ENCODE data around the gene ITSN2. TPM values are rescaled to one million over a fixed set of nuclear protein-coding genes. Genes with fewer than 3 reads are reported as not detected.
"Not testable (repeated sequence)": the region's sequence is repeated elsewhere in the genome, so short reads cannot be mapped to it uniquely, and the experiment has no call there.

ITSN2 gene
- polyA plus RNA-seq, 3 donors: 15.2 to 22.5 (median 21.1) TPM

DNA sequence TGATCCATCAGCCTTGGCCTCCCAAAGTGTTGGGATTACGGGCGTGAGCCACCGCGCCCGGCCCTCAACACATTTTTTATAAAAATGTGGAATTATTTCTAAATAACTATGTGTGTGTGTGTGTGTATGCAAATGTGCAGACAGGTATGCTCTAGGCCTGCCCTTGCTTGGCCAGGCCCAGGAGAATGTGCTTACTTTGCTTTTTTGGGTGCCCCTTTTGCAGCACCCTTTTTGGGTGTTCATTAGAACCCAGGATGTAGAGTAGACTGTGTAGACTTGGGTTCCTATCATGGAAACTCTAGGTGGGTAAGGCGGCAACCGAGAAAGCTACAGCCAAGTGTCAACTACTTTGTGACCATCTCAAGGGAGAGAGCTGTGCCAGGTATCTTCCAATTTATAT lies 11.7 kb upstream of the ITSN2 start:
- 82 to 84% (median 83%) methylated on average over 7 of the region's 7 CpGs for WGBS, 3 donors
- H3K27ac ChIP-seq (ENCODE audit: low read depth, low read length): no peak overlapping the region

DNA sequence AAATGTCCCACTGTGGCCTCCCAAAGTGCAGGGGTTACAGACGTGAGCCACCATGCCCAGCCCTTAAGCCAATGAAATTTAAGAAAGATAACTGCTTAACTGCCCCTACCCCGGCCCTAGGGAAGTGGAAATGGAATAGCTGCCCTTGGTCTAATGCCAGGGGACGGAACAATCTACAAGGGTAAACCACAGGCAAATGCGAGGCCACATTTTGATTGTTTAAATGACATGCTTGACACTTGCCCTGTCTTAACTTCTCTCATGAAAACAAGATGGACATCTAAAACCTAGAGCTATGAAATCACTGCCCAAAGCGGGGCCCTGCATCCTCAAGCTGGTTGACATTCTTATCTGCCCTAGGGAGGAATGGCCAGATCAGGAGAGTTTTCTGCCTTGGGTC lies 5.5 kb upstream of the ITSN2 start:
- 11 to 29% (median 21%) methylated on average over 5 of the region's 5 CpGs for WGBS, 3 donors
- H3K27ac ChIP-seq (ENCODE audit: low read depth, low read length): no peak overlapping the region

DNA sequence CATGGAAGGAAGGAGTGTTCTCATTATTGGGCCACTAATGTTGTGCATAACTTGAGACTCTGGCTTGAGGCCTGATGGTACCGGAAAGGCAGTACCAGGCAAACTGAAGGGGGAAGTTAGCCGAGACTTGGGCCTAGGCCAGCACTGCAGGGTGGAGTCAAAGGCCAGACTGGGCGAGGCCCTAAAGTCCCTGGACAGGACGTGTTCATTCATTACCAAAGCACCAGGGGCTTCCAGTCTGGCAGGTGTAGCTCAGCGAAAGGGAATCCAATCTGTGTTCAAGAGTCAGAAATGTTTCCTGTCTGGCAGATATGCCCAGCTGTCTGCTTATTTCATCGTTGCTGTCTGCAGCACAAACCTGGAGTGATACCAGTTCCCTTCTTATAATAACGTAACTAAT lies 4.7 kb upstream of the ITSN2 start:
- WGBS, 3 donors: 16 to 17% (median 16%) methylated on average over 7 of the region's 7 CpGs
- H3K27ac ChIP-seq (ENCODE audit: low read depth, low read length): peak overlapping the region; percentile 62

DNA sequence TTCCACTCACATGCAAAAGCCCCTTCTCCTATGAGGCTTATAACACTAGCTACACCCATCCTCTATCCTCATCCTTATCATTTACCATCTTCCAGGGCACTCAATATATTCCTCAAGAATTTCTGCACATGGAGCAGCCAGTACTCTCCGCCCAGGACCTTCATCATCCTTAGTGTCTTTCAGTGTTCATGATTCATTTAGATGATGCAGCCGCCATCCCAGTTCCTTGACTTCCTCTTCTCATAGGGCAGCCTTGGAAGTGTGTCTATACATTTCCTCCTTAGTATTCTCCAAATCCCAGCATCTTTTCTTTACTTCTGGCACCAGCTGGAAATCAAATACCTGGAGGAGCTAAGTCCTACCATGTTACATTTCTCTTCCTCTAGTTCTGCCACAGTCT lies 3.0 kb upstream of the ITSN2 start:
- H3K27ac ChIP-seq (ENCODE audit: low read depth, low read length): no peak overlapping the region
- WGBS, 3 donors: 86 to 98% (median 90%) methylated on average over 2 of the region's 2 CpGs

DNA sequence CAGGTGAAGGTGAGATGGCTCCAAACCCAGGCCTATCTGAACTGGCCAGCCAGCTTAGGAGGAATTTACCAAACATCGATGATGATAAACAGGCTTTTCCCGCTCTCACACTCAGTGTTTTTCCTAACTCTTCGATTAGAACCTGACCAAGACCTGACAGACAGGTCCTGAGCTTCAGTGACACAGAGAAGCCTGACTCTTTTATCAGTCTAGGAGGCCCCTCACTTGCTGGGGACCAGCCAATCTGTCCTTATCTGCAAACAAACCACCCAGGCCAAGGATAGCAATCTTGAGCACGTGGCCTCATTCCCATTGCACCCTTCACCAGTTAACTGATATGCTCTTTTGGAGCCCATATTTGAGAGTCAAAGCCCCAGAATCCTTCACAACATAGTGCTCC lies 1.9 kb upstream of the ITSN2 start:
- H3K27ac ChIP-seq (ENCODE audit: low read depth, low read length): no peak overlapping the region
- WGBS, 3 donors: 29 to 93% (median 91%) methylated on average over 4 of the region's 4 CpGs

DNA sequence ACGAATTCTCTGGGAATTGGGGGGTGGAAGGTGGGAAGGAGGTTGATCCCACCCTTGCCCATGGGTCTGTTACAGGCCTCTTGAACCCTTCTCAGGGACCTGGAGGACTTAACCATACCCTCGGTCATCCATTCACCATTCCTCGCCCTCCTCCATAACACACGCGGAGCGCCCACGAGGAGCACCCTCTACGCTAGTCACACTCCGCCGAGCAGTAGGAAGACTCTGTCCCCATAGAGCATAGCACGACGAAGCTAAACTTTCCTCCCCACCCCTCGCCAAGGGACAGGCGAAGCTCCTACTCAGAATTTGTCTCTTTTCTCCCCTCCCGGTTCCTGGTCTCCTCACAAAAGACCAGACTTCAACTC lies 611 bp upstream of the ITSN2 start:
- WGBS, 3 donors: 87 to 90% (median 89%) methylated on average over 15 of the region's 15 CpGs
- H3K27ac ChIP-seq (ENCODE audit: low read depth, low read length): no peak overlapping the region

DNA sequence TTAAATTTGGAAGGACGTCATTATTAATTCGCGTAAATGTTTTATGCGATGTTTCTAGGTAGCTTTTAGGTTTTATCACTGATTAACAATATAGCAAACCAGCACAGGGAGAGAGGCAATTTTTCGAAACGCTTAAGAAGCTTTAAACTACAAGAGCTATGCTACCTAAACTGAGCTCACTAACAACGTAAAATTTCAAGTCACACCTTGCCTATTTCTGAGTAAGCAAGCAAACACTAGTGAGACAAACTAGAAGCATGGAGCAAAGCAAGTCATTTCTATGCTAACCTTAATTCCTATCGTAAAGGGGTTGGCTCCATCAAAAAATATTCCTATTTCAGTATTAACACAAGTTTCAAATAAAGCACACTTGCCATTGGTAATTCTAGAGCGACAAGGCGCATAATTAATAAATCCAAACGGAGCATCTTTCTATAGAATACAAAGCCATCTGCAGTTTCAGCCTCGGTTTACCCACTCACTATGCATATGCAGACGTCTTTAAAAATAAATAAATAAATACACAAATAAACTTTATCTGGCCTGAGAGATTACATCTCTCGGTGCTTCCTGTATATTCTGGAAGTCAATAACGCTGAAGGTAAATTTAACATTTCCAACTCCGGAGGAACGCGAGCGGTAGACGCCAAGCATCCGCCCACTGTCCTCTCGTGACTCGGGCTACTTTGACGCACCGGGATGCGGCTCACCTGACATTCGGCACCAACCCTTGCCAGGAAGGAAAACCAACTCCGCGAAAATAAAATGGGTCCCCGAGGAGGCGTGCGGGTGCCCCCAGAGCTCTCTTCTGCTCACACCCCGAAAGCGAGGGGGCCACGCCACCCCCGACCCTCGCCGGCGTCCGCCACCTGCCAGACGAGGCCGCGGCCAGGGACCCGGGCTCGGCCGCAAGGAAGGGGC lies 947 bp downstream of the ITSN2 start:
- WGBS, 3 donors: 4 to 7% (median 6%) methylated on average over 42 to 46 of the region's 46 CpGs
- no peak overlapping the region for H3K27ac ChIP-seq (ENCODE audit: low read depth, low read length)

DNA sequence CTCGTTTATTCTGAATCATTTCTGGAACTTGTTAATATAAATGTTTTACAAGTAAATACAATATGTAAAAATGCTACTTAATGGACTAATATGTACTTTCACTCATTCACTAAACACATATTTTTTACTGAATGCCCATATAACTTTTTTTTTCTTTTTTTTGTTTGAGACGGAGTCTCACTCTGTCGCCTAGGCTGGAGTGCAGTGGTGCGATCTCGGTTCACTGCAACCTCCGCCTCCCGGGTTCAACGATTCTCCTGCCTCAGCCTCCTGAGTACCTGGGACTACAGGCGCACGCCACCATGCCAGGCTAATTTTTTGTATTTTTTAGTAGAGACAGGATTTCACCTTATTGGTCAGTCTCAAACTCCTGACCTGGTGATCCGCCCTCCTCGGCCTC lies 2.6 kb downstream of the ITSN2 start:
- WGBS, 3 donors: 94 to 98% (median 98%) methylated on average over 12 of the region's 12 CpGs
- not testable (repeated sequence) for H3K27ac ChIP-seq (ENCODE audit: low read depth, low read length)

DNA sequence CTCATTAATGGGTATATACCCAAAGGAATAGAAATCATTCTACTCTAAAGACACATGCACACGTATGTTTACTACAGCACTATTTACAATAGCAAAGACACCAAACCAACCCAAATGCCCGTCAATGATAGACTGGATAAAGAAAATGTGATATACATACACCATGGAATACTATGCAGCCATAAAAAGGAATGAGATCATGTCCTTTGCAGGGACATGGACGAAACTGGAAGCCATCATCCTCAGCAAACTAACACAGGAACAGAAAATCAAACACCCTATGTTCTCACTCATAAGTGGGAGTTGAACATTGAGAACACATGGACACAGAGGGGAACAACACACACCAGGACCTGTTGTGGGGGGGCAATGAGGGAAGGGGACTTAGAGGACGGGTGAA lies 3.2 kb downstream of the ITSN2 start:
- not testable (repeated sequence) for H3K27ac ChIP-seq (ENCODE audit: low read depth, low read length)
- 95 to 96% (median 95%) methylated on average over 4 of the region's 4 CpGs for WGBS, 3 donors

DNA sequence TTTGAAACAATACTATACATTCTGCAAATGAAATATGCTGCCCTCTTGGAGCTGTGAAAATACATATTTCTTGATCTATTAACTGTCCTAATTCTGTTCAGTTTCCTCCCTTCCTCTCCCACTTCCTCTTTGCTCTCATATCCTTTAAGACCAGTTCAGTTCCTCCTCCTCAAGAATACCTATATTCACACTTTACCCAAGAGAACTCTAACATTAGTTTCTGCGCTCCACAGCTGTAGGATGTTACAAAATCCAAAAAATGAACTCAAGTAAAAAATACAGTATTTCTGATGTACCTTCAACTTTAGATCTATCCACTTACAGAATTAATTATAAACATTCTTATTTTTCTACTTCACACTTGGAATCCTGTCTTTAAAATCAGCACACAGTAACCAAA lies 5.4 kb downstream of the ITSN2 start:
- 58 to 97% (median 67%) methylated on average over 1 of the region's 1 CpG for WGBS, 3 donors
- no peak overlapping the region for H3K27ac ChIP-seq (ENCODE audit: low read depth, low read length)

DNA sequence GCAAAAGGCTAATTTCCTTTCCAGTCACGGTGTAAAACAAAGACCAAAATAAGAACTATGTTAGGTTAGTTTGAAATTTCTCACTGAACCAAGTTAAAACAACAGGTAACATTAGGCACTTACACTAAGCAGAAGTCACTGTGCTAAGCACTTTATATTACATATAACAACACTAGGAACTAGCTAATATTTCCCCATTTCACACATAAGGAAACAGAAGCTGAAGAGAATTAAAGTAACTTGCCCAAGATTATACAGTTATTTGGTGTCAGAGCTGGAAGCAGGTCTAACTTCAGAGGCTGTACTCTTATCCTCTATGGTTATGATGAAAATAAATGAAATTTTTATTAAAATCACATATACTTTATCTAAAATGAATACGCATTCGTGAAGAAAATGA lies 5.9 kb downstream of the ITSN2 start:
- H3K27ac ChIP-seq (ENCODE audit: low read depth, low read length): no peak overlapping the region
- WGBS, 3 donors: 48 to 61% (median 61%) methylated on average over 3 of the region's 3 CpGs

DNA sequence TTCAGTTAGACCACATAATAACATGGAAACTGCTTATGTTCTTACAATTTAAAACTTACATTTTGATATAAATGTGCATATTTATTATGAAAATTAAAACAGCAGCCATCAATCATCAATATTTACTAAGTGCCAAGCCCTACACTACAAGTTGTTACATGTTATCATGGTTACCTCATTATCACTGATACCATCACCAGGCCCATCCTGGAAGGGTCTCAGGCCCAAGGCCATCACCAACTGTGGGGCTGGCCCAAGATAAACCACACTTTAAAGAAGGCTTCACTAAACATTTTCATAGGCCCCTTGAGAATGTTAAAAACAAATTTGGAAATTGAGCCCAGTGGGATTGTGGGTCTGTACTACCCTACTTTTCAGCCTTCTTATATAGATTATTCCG lies 6.4 kb downstream of the ITSN2 start:
- H3K27ac ChIP-seq (ENCODE audit: low read depth, low read length): no peak overlapping the region
- 64 to 88% (median 85%) methylated on average over 1 of the region's 1 CpG for WGBS, 3 donors

DNA sequence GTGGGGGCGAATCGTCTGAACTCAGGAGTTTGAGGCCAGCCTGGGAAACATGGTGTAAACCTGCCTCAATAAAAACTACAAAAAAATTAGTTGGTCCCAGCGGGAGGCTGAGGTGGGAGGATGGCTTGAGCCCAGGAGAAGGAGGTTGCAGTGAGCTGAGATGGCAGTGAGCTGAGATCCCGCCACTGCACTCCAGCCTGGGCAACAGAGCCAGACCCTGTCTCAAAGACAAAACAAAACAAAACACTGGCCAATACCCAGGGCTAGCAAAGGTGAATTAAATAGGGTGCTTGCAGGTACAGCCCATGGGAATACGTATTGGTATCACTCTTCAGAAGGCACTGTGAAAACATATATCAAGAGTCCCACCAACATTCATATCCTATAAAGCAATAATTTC lies 7.0 kb downstream of the ITSN2 start:
- no peak overlapping the region for H3K27ac ChIP-seq (ENCODE audit: low read depth, low read length)
- WGBS, 3 donors: 73 to 91% (median 88%) methylated on average over 5 of the region's 5 CpGs

DNA sequence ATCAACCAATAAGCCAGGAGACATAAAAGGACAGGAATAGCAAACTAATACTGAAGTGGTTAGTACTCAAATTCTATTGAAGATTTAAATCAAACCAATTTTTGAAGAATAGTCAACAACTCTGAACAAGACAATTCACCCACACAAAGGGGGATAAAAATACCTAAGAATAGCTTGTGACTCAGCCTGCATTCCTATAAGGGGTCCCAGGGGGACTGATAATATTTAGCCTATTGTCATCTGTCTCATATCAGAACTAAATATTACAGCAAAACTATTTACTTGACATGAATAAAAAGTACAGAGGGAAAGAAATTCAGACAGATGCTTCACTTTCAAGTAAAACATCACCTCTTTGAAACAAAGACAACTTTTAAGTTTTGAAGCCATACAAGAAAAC lies 7.7 kb downstream of the ITSN2 start:
- H3K27ac ChIP-seq (ENCODE audit: low read depth, low read length): no peak overlapping the region

DNA sequence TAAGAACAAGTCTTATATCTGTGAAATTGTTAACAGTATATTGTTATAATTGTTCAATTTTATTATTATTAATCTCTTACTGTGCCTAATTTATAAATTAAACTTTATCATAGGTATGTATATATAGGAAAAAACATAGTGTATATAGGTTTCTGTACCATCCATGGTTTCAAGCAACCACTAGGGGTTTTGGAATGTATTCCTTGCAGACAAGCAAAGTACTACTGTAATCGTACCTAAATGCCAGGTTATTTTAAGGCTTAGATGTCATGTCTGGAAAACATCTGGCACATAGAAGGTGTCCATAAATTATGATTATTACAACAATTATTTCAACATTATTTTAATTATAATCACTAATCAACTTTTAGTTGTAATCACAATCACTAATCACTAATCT lies 8.4 kb downstream of the ITSN2 start:
- WGBS, 3 donors: 44 to 50% (median 44%) methylated on average over 1 of the region's 1 CpG

DNA sequence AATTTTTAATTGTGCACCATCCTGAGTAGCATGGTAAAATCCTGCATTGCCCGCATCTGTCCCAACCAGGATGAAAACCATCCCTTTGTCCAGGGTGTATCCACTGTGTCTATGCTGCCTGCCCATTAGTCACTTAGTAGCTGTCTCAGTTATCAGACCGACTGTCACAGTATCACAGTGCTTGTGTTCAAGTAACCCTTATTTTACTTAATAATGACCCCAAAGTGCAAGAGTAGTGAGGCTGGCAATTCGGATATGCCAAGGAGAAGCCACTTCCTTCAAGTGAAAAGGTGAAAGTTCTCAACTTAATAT lies 8.8 kb downstream of the ITSN2 start:
- no peak overlapping the region for H3K27ac ChIP-seq (ENCODE audit: low read depth, low read length)
- WGBS, 3 donors: 57 to 62% (median 58%) methylated on average over 3 of the region's 3 CpGs

More for the DNA sequence above, 8.4 kb downstream of the ITSN2 start:
- no peak overlapping the region for H3K27ac ChIP-seq (ENCODE audit: low read depth, low read length)

DNA sequence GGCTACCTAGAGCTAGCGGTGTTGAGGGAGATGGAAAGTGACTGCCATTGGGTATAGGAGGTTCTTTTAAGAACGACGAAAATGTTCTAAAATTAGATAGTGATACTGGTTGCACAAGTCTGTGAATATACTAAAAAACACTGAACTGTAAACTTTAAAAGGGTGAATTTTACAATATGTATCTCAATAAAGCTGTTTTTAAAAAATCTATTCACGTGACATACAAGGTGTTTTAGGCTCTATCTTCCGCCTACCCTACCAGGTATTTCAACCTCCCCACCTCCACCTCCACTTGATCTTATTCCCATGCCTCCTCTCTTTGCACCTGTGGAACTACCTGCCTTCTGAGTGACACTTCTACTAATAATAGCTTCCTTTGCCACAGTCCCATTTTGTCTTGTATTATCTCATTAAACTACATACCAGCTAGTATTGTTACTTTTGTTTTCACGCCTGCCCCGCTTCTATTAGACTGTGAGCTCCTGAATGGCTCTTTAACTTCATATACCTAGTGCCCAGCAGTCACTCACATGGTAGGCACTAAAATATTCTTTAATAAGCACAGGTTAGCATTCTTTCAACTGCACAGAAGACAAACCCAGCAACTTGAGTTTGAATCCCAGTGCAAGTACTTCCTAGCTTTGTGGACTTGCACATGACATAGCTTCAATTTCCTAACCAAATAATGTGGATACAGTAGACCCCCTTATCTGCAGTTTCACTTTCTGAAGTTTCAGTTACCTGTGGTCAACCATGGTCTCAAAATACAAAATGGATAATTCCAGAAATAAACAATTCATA lies 9.3 kb downstream of the ITSN2 start:
- no peak overlapping the region for H3K27ac ChIP-seq (ENCODE audit: low read depth, low read length)
- WGBS, 3 donors: 89 to 94% (median 92%) methylated on average over 7 of the region's 7 CpGs

DNA sequence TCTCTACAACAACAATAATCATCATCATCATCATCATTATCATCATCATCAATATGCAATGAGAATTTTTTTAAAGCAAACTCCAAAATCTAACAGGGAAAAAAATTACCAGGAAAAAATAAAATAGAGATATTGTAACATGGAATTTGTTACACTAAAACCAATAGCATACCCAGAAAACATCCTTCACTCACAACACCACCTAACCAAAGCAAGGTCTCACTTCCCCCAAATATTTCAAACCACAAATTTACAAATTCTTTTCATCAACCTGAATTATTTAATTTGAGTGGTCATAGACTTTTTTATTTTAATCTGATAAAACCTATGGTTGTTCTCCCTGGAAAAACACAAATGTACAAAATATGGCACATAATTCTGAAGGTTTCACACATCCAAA lies 11.2 kb downstream of the ITSN2 start:
- H3K27ac ChIP-seq (ENCODE audit: low read depth, low read length): no peak overlapping the region

DNA sequence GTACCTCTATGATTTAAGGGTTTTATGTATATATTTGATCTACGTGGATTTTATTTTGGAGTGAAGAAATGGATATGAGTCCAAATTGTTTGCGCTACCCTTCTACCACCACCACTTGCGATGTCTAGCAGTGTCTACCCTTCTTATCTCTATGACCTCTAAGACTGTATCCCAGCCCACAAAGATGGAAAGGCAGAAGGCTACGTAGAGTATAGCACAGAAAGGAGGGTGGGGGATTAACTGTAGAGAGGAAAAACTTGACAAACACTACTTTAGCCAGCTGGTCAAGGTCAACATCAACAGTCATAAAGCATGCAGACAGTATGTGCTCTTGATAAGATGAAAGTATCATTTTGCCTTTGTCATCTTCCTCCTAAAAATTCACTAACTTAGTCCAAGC lies 14.4 kb downstream of the ITSN2 start:
- 85 to 96% (median 96%) methylated on average over 4 of the region's 4 CpGs for WGBS, 3 donors
- no peak overlapping the region for H3K27ac ChIP-seq (ENCODE audit: low read depth, low read length)

Data from adipose tissue (tissue), 3 donors.